GM19328 (cell line): Measurements from ENCODE around the gene GPRASP3.
A peak's percentile ranks its signal among the peaks of the same experiment; 100 is the strongest.
"Not testable (repeated sequence)": the region's sequence is repeated elsewhere in the genome, so short reads cannot be mapped to it uniquely, and the experiment has no call there.

ENCODE experiments used
- ATAC-seq: cut with Tn5 transposase; IDR thresholded peaks from one replicate; pipeline ENCODE4 v1.9.1; 2021; ENCODE audit warnings: mild to moderate bottlenecking, moderate library complexity; ENCODE audit not compliant: unreplicated experiment

GPRASP3 gene, protein sequence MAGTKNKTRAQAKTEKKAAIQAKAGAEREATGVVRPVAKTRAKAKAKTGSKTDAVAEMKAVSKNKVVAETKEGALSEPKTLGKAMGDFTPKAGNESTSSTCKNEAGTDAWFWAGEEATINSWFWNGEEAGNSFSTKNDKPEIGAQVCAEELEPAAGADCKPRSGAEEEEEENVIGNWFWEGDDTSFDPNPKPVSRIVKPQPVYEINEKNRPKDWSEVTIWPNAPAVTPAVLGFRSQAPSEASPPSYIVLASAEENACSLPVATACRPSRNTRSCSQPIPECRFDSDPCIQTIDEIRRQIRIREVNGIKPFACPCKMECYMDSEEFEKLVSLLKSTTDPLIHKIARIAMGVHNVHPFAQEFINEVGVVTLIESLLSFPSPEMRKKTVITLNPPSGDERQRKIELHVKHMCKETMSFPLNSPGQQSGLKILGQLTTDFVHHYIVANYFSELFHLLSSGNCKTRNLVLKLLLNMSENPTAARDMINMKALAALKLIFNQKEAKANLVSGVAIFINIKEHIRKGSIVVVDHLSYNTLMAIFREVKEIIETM

DNA sequence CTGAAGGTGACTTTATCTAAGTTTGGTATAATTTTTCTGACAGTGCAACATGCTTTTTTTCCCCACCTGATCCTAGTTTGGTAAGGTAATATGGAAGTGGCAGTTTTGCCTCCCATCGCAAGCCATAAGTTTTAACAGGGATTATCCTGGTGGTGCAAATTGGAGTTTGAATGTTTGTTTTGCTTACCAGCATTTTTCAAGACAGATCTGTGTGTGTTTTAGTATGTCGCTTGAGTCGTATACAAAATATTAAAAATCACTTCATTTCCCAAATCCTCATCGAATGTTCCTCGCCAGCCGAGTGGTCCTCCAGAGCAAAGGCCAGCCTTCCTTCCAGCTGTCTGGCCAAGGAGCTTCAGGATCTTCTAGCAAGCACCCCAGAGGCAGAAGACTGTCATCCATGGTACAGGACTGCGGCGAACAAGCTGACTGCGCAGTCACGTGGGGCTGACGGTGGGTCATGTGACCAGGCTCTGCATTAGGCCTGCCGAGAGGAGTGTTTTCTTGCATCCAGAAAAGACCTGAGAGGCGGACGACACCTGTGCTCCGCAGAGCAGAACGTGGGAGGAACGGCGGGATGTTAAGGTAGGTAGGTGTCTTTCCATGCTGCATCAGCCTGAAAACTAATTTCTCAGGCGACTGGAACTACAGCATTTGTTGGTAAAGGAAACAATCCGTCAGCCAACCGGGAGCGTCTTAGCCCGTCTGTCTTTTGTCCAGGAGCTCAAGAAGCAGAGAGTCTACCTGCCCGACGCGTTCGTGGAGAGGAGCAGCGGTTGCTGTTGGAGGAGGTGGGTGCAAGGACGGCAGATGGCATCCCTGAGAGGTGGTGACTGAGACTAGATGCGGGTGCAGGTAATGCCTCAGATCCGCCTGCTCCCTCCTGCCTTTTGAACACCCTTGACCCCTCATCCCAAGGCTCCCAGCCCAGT lies at the start of gene GPRASP3:
GPRASP3 (plus strand) TSS at position 507 of the 932 bp plus-strand sequence. CDS start 28,253 bp downstream, outside the sequence.
- ATAC-seq = peak; percentile 96

DNA sequence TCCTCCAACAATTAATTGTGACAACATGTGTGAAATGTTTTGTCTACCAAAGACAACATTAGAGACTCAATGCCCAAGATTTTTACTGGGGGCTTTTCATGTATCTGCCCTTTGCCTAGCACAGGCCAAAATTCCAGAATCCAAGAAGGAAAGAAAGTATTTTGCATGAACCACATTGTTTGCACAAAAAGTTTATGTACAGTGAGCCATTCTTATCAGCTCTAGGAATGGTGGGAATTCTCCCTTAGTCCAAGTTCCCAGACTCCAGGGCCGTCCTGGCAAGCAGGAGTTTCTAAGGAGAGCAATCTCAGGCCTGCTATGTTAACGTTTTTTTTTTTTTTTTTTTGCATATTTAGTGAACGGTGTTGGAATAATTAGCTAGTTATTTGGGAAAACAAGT lies 47.7 kb upstream of the GPRASP3 start:
- ATAC-seq = no peak

DNA sequence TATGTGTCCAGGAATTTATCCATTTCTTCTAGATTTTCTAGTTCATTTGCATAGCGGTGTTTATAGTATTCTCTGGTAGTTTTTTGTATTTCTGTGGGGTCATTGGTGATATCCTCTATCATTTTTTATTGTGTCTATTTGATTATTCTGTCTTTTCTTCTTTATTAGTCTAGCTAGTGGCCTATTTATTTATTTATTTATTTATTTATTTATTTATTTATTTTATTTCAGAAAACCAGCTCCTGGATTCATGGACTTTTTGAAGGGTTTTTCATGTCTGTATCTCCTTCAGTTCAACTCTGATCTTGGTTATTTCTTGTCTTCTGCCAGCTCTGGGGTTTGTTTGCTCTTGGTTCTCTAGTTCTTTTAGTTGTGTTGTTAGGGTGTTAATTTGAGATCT lies 43.1 kb upstream of the GPRASP3 start:
- ATAC-seq = not testable (repeated sequence)

DNA sequence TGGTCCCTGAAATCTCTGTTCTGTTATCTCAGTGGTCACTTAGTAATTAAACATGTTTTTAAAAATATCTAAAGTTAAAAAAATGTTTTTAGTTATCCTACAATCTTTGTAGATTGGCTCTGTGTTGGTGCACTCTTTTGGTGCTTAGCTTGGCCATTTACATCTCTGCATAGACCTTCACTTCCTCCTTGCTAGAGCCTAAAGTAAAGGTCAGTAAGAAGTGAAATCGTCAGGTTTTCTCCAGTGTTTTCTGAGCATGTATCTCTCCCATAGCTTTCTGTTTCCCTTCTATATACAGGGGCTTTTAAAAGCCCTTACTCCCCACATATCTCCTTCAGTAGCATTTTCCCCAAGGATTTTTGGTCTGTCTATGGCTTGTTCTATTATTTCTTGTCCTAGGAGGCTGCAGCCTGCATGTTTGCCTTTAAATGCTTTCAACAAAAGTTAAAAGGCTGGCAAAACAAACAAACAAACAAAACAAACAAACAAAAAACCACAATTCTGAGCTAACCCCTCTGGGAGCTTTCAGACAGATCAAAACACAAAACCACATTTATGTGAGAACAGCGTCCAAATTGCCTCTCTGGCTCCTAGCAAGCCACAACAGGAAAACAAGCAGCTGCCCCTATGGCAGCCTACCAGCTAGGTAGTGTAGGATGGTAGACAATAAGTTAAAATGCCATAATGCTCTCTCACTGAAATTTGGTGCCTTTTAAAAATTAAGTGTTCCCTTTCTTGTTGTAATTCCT lies 35.6 kb upstream of the GPRASP3 start:
- no peak for ATAC-seq

DNA sequence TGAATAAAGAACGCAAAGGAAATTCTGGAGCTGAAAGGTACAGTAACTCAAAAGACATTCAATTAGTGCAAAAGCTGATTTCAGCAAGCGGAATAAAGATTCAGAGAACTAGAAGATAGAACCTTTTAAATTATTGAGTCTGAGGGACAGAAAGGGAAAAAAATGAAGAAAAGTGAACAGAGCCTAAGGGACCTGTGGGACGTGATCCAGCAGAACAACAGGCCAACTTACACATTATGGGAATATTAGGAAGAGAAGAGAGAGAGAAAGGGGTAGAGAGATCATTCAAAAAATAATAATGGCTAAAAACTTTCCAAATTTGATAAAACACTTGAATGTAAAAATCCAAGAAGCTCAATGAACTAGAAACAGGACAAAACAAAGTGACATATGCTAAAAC lies 25.8 kb upstream of the GPRASP3 start:
- ATAC-seq = no peak

DNA sequence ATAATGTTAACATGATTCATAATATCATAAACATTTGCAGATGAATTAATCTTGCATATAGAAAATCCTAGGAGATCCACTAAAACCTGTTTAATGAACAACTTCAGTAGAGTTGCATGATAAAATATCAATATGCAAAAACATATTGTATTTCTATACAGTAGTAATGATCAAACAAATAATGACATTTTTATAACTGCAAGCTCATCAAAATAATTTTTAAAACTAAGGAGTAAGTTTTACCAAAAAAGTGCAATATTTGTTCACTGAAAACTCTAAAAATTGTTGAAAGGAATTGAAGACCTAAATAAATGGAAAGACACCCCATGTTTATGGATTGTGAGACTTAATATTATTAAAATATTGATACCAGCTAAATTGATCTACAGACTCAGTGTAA lies 24.2 kb upstream of the GPRASP3 start:
- ATAC-seq = no peak

DNA sequence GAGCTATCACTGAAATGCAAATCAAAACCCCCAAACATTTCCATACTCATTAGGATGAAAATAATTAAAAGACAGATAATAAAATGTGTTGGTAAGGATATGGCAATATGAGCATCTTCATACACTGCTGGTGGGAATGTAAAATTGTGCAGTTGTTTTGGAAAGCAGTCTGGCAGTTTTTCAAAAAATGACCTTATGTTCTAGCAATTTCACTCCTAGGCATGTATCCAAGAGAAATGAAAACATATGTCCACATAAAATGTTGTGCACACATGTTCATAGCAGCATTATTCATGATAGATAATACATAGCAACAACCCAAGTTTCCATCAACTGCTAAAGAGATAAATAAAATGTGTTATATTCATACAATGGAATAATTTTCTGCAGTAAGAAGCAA lies 23.0 kb upstream of the GPRASP3 start:
- no peak for ATAC-seq

DNA sequence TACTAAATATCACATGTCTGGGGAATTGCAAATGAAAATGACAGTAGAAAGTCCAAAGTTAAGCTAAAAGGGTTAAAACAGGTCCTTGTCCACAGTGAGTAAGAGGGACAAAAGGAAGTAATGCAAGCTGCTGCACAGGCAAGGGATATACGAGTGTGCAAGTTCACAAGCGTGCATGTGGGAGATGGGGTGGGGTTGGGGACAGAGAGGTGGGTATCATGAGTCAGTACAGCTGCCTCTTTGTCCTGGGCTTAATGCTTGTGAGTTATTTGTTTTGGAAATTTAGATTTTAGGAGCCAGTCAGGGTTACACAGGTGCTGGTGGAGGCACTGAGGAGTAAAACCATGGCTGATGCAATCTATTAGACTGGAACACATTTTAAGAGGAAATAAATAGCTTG lies 11.6 kb upstream of the GPRASP3 start:
- ATAC-seq = no peak

DNA sequence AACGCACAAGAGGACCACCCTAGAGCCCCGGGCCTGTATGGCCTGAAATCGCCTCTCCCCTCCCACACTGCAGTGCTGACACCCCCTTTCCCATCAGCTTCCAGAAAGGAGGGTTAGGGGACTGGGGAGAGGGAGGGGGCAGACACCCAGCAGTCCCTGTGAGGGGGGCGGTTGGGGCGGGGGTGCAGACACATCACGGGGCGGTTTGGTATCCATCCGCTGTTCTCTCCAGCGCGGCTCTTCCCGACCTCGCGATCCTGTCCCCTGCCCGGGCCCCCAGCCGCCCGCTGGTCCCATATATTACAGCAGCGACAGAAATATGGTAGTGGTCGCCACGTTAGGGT lies 8.7 kb upstream of the GPRASP3 start:
- no peak for ATAC-seq

DNA sequence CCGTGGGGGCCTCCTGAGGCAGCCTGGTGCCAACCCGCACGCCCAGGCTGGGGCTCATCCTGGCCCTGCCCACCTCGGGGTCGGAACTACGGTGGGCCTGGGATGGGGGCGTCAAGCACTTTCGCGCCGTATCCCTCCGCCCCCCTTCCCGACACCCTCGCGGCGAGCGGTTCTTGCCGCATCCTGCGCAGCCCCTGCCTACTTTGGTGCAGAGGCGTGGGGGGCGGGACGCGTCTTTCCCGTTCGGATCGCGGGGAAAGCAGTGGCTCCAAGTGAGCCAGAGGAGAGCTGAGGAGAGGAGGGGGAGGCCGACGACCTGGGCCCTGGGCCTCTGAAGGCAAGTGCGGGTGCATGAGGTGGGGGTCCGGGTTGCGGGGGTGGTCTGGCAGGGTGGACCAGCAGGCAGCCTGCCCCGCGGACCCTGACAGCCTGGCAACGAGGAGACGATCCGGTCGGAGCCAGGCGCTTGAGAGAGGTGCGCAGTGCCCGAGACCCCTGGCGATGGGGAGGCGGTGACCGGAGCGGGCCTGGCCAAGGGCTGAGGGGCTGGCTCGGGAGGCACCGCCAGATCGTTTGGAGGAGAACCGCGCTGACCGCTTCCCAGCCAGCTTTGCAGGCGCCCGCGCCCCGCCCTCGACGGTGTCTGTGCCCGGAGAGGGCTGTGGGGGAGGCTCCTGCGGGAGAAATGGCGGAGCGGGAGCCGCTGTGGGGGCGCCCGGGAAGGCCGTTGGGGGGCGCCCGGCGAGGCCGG lies 8.2 kb upstream of the GPRASP3 start, which contains the start of gene GPRASP2:
GPRASP2 (plus strand) TSS at position 233 of the 751 bp plus-strand sequence. CDS start 2,422 bp downstream, outside the sequence.
- no peak for ATAC-seq

DNA sequence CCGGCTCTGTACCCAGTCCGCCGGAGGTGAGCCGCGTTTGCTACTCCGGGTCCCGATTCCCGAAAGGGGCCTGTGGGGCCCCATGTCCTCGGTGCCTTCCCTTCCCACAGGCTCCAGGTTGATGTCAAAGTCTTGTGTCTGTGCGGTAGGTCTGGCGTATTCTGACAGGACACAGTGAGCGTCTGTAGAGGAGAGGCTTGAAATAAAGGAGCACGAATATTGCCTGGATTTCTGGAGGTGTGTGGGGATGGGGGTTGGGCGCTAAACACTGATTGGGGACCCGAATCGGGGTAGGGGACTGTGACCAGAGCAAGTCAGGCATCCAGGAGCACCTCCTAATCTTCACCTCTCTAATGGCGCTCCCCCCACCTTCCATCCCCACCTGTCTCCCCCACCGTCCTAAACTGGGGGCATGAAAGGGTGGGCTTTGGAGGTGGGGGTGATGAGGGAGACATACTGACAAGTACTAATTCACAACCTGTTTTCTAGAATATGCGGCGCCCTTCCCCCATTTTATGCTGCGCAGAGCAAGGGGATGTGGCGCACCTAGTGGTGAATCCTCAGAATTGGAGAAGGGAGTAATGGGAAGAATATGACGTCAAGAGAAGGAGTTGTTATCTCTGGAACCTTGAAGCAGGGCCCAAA lies 7.4 kb upstream of the GPRASP3 start:
- no peak for ATAC-seq

DNA sequence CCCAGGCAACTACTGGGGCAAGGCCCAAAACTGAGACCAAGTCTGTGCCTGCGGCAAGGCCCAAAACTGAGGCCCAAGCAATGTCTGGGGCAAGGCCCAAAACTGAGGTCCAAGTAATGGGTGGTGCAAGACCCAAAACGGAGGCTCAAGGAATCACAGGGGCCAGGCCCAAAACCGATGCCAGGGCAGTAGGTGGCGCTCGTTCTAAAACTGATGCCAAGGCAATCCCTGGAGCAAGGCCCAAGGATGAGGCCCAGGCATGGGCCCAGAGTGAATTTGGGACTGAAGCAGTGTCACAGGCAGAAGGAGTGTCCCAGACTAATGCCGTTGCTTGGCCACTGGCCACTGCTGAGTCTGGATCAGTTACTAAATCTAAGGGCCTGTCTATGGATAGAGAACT lies 5.5 kb upstream of the GPRASP3 start:
- ATAC-seq = no peak

DNA sequence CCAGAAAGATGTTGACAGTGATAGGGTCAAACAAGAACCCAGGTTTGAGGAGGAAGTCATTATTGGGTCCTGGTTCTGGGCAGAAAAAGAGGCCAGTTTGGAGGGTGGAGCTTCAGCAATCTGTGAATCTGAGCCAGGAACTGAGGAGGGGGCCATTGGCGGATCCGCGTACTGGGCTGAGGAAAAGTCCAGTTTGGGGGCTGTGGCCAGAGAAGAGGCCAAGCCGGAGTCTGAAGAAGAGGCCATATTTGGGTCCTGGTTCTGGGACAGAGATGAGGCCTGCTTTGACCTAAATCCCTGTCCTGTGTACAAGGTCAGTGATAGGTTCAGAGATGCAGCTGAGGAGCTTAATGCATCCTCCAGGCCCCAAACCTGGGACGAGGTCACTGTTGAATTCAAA lies 4.6 kb upstream of the GPRASP3 start:
- no peak for ATAC-seq

DNA sequence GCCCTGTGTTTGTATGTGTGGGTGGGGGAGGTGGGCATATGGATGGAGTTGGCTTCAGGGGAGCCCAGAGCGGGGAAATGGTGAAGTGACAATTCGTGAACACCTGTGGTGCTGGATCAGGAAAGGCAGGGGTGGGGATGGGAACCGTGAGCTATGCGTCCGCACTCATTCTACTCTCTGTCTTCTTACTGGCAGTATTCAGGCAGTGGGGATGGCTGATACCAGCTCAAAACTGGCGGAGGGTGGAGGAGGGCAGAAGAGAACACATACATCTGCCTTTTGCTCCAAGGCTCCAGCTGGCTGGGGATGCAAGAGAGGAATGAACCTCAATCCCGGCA lies 595 bp downstream of the GPRASP3 start:
- ATAC-seq = not testable (repeated sequence)

DNA sequence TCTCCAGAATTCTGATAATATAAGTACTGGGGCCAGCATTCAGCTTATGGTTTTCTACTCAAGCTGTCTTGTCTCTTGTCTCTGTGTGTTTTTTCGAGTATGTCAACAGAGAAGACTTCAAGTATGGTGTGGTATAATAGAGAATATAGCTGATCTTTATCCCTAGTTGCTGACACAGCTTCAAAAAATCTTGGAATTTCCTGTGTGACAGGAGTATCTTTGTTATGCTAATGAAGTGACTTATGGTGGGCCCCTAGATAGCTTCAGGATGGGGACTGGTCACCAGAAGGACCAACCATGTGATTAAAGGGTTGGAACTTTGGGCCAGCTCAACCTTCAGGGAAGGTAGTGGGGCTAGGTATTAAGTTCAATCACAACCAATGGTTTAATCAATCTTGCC lies 2.9 kb downstream of the GPRASP3 start:
- ATAC-seq = no peak

DNA sequence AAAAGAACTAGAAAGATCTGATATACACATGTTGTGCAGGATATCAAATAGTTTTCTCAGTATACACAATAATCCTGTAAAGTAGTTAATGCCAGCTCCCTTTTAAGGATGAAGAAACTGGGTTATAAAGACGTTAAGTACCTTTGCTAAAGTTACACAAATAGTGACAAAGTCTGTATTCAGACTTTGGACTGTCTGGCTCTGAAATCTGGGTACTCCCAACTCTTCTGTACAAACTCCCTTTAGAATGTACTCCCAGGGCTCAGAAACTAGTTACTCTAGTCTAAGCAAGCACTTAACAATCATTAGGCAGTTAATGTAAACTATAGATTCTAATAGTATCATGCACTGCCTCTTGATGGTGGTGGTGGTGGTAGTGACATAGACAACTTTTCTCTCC lies 7.2 kb downstream of the GPRASP3 start:
- ATAC-seq = no peak

DNA sequence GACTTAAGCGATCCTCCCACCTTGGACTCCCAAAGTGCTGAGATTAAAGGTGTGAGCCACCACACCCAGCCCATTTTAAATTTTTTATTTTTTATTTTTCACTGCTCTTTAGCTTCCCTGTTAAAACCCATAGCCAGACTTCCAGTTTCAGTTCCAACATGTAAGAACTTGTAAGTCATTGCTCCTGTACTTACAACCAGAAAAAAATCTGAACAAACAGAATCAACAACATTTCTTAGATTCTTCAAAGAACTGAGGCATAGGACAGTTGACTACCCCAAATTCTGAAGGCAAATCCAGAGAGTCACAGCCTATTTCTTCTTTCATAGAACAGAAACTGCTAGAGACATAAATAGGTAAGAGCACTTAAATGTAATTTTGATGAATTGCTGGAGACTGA lies 8.1 kb downstream of the GPRASP3 start:
- no peak for ATAC-seq

DNA sequence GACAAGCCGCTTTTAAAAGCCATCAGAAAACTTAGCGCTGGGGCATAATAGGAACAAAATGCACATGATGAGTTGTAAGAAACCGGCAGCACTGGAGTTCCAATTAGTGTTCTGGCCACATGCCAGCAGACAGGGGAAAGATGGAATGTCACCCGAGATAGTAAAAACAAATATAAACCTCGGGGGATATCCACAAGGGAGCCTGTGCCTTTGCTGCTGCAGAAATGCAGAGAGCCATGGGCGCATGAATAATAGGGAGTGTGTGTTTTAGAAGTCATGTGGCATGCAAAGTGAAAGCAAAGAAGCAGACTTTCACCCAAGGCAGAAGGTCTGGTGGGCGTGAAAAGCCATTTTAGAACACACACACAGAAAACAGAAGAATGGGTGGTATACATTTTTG lies 19.1 kb downstream of the GPRASP3 start:
- no peak for ATAC-seq

DNA sequence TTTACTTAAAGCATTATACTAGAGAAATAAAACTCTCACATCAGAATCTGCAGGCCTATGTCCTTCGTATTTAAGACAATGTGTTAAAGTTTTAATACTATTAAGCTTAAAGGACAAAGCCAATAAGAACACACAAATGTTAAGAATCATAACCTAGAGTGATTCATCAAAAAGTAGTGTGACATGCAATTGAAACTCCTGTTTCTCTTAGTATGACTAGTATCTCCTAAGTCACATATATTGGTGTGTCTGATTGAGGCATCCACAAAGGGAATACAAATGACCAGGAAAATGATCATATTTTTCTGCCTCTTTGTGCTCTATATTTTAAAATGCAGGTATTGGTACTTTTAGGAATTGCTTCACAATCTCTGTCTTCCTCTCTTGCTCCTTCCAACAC lies 23.8 kb downstream of the GPRASP3 start:
- no peak for ATAC-seq

DNA sequence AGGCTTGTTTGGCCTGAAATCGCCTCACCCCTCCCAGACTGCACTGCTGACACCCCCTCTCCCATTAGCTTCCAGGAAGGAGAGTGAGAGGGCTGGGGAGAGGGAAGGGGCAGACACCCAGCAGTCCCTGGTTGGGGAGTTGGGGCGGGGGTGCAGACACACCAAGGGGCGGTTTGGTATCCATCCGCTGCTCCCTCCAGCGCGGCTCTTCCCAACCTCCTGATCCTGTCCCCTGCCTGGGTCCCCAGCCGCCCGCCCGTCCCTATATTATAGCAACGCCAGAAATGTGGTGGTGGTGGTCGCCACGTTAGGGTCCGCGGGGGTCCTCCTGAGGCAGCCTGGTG lies 24.9 kb downstream of the GPRASP3 start:
- no peak for ATAC-seq
